HepG2 (cell line): ENCODE data around the gene GSK3A. TPM values are rescaled to one million over a fixed set of nuclear protein-coding genes. Genes with fewer than 3 reads are reported as not detected.

Experiments used
- ARID2 ChIP-seq: sonication (generic); formaldehyde crosslinking; IDR thresholded peaks from 2 replicates; pipeline ENCODE4 v1.8.1; 2022; ENCODE audit warnings: mild to moderate bottlenecking, missing genetic modification reagents, borderline replicate concordance
- ELF3 ChIP-seq: IDR thresholded peaks from 2 replicates; pipeline ENCODE4 v1.6.1; 2016; ENCODE audit warnings: missing genetic modification reagents, missing compliant biosample characterization
- KLF13 ChIP-seq: sonication (generic); formaldehyde crosslinking; IDR thresholded peaks from 2 replicates; pipeline ENCODE4 v1.4.0; 2020; ENCODE audit warnings: mild to moderate bottlenecking, missing genetic modification reagents
- KMT2B ChIP-seq: IDR thresholded peaks from 2 replicates; pipeline ENCODE4 v1.6.1; 2016; ENCODE audit warnings: missing genetic modification reagents, missing compliant biosample characterization
- PRDM10 ChIP-seq: sonication (generic); formaldehyde crosslinking; IDR thresholded peaks from 2 replicates; pipeline ENCODE4 v1.4.0; 2020; ENCODE audit warnings: low read depth, missing genetic modification reagents
- UBTF ChIP-seq: sonication (generic); formaldehyde crosslinking; IDR thresholded peaks from 2 replicates; pipeline ENCODE4 v1.4.0; 2020; ENCODE audit warnings: mild to moderate bottlenecking, missing genetic modification reagents
- XRCC5 ChIP-seq: fragments of 200-400 bp; formaldehyde crosslinking; optimal IDR thresholded peaks from 2 replicates; pipeline ENCODE3; 2017; ENCODE audit warnings: mild to moderate bottlenecking, low read length
- ZNF225 ChIP-seq: sonication (generic); formaldehyde crosslinking; IDR thresholded peaks from 2 replicates; pipeline ENCODE4 v1.4.0; 2020; ENCODE audit warnings: mild to moderate bottlenecking, missing genetic modification reagents
- ZNF251 ChIP-seq: sonication (generic); formaldehyde crosslinking; IDR thresholded peaks from 2 replicates; pipeline ENCODE4 v1.9.0; 2021; ENCODE audit warnings: mild to moderate bottlenecking, missing genetic modification reagents
- polyA plus RNA-seq, 8 experiments: library from polyadenylated mRNA; depleted of rRNA in 3 of 8; stranded (reverse) in 7 of 8; unstranded in 1 of 8; fragments of >200 nt; fragmentation: Illumina TruSeq in 4 of 8; extraction: Trizol in 4 of 8; gene quantifications; 2 replicates each; pipeline versions ENCODE4 v1.2.1 to v1.2.3, GENCODE V29; 2011 to 2016; ENCODE audit warnings: low read depth in 4 of 8, missing spikeins in 1 of 8, mixed read lengths in 1 of 8; ENCODE audit not compliant: insufficient read depth in 1 of 8
- total RNA-seq, 5 experiments: library from RNA; depleted of rRNA; stranded (reverse); fragments of >200 nt; fragmentation: Illumina TruSeq; extraction: Trizol; gene quantifications; 2 replicates each; pipeline ENCODE4 v1.2.3, GENCODE V29; 2016; ENCODE audit warnings: low read depth in 1 of 5
- TF ChIP-seq, protein P1 (sequence below): IDR thresholded peaks from 2 replicates; pipeline ENCODE4 v1.6.1; 2016; ENCODE audit warnings: missing compliant biosample characterization, missing genetic modification reagents, borderline replicate concordance
- TF ChIP-seq, protein P2 (sequence below): sonication (generic); formaldehyde crosslinking; IDR thresholded peaks from 2 replicates; pipeline ENCODE4 v1.4.0; 2020; ENCODE audit warnings: missing genetic modification reagents, borderline replicate concordance
- TF ChIP-seq, protein P3 (sequence below): sonication (generic); formaldehyde crosslinking; IDR thresholded peaks from 2 replicates; pipeline ENCODE4 v1.4.0; 2020; ENCODE audit warnings: mild to moderate bottlenecking, missing genetic modification reagents, borderline replicate concordance

Gene GSK3A
- total and polyA plus RNA-seq, 2 of the 13 experiments (the other 11 are each of a cell fraction or from before 2014, with no cell fraction given), result 16.9 to 52.5 TPM

DNA sequence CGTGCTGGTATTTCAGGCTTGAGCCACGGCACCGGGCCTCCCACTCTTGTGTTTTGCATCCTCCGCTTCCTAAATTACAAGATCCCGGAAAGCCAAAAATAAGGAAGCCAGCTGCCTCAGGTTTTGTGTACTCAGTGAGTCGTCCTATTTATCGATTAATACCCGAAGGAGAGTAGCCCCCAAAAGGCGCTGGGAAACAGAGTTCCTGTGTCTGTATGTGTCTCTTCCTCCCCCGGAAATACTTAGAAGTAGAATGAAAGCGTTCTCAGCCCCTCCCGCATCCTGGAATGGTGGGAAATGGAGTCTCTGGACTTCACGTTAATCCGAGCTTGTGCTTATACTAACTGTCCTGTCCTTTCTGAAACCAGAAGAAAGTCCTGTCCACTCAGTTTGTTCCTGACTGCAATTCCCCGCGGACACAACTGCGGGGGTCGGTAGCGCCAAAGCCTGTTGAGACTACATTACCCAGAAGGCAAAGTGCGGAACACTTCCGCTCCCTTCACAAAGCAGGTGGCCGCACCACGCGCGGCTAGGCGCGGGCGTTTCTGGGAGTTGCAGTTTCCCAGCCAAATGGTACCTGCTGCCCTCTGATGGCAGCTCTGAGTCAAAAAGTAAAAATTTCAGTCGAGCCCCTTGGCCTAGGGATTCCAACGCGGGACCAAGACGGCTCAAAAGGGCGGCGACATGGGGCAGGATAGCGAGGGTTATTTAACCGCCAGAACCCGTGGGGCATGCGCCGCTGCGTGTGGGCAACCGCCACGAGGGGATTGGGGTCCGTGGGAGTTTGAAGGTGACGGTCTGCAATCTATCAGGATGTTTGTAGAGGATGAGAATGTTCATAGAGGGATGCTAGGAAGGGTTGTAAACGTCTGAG lies 2.2 kb upstream of the GSK3A start (continued):
- TF ChIP-seq UBTF (CRISPR knock-in tag), result peak; percentile 19; the same call in 1 of the 2 replicates
- TF ChIP-seq, protein P1, sequence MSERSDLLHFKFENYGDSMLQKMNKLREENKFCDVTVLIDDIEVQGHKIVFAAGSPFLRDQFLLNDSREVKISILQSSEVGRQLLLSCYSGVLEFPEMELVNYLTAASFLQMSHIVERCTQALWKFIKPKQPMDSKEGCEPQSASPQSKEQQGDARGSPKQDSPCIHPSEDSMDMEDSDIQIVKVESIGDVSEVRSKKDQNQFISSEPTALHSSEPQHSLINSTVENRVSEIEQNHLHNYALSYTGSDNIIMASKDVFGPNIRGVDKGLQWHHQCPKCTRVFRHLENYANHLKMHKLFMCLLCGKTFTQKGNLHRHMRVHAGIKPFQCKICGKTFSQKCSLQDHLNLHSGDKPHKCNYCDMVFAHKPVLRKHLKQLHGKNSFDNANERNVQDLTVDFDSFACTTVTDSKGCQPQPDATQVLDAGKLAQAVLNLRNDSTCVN, result no peak
- TF ChIP-seq ZNF225 (CRISPR knock-in tag), result peak; percentile 54; the same call in 1 of the 2 replicates
- TF ChIP-seq, protein P2, sequence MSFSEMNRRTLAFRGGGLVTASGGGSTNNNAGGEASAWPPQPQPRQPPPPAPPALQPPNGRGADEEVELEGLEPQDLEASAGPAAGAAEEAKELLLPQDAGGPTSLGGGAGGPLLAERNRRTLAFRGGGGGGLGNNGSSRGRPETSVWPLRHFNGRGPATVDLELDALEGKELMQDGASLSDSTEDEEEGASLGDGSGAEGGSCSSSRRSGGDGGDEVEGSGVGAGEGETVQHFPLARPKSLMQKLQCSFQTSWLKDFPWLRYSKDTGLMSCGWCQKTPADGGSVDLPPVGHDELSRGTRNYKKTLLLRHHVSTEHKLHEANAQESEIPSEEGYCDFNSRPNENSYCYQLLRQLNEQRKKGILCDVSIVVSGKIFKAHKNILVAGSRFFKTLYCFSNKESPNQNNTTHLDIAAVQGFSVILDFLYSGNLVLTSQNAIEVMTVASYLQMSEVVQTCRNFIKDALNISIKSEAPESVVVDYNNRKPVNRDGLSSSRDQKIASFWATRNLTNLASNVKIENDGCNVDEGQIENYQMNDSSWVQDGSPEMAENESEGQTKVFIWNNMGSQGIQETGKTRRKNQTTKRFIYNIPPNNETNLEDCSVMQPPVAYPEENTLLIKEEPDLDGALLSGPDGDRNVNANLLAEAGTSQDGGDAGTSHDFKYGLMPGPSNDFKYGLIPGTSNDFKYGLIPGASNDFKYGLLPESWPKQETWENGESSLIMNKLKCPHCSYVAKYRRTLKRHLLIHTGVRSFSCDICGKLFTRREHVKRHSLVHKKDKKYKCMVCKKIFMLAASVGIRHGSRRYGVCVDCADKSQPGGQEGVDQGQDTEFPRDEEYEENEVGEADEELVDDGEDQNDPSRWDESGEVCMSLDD (CRISPR knock-in tag), result no peak; the same call in 1 of the 2 replicates
- peak; percentile 62 for TF ChIP-seq XRCC5
- TF ChIP-seq ARID2 (CRISPR knock-in tag), result no peak
- TF ChIP-seq ELF3, result peak; percentile 55
- no peak for TF ChIP-seq ZNF251
- no peak for TF ChIP-seq KLF13 (CRISPR knock-in tag)
- no peak for TF ChIP-seq KMT2B (CRISPR knock-in tag)
- TF ChIP-seq, protein P3, sequence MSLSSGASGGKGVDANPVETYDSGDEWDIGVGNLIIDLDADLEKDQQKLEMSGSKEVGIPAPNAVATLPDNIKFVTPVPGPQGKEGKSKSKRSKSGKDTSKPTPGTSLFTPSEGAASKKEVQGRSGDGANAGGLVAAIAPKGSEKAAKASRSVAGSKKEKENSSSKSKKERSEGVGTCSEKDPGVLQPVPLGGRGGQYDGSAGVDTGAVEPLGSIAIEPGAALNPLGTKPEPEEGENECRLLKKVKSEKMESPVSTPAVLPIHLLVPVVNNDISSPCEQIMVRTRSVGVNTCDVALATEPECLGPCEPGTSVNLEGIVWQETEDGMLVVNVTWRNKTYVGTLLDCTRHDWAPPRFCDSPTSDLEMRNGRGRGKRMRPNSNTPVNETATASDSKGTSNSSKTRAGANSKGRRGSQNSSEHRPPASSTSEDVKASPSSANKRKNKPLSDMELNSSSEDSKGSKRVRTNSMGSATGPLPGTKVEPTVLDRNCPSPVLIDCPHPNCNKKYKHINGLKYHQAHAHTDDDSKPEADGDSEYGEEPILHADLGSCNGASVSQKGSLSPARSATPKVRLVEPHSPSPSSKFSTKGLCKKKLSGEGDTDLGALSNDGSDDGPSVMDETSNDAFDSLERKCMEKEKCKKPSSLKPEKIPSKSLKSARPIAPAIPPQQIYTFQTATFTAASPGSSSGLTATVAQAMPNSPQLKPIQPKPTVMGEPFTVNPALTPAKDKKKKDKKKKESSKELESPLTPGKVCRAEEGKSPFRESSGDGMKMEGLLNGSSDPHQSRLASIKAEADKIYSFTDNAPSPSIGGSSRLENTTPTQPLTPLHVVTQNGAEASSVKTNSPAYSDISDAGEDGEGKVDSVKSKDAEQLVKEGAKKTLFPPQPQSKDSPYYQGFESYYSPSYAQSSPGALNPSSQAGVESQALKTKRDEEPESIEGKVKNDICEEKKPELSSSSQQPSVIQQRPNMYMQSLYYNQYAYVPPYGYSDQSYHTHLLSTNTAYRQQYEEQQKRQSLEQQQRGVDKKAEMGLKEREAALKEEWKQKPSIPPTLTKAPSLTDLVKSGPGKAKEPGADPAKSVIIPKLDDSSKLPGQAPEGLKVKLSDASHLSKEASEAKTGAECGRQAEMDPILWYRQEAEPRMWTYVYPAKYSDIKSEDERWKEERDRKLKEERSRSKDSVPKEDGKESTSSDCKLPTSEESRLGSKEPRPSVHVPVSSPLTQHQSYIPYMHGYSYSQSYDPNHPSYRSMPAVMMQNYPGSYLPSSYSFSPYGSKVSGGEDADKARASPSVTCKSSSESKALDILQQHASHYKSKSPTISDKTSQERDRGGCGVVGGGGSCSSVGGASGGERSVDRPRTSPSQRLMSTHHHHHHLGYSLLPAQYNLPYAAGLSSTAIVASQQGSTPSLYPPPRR (CRISPR knock-in tag), result no peak
- peak; percentile 33; the same call in 1 of the 2 replicates for TF ChIP-seq PRDM10 (CRISPR knock-in tag)
